MG63 (cell line): ENCODE measurements around the gene TASP1. TPM values are rescaled to one million over a fixed set of nuclear protein-coding genes. Genes with fewer than 3 reads are reported as not detected.
A peak's percentile ranks its signal among the peaks of the same experiment; 100 is the strongest.
"Not testable (repeated sequence)": the region's sequence is repeated elsewhere in the genome, so short reads cannot be mapped to it uniquely, and the experiment has no call there.

Source experiments
- DNase-seq: peaks from one replicate; pipeline ENCODE4 v3.0.0-alpha.2; 2020
- H3K27me3 ChIP-seq: fragments of 250-450 bp; sonication (Bioruptor Pico); 2 replicates; pipeline ENCODE4 v1.5.1; 2020; ENCODE audit warnings: mild to moderate bottlenecking, moderate library complexity
- H3K36me3 ChIP-seq: fragments of 250-450 bp; sonication (Bioruptor Pico); 2 replicates; pipeline ENCODE4 v1.5.1; 2020; ENCODE audit warnings: mild to moderate bottlenecking, moderate library complexity
- H3K4me3 ChIP-seq: fragments of 250-450 bp; sonication (Bioruptor Pico); 2 replicates; pipeline ENCODE4 v1.5.1; 2020; ENCODE audit warnings: mild to moderate bottlenecking, moderate library complexity
- H3K9me3 ChIP-seq: fragments of 250-450 bp; sonication (Bioruptor Pico); 2 replicates; pipeline ENCODE4 v1.5.1; 2020; ENCODE audit warnings: mild to moderate bottlenecking, moderate library complexity
- total RNA-seq: library from RNA; depleted of rRNA; stranded (reverse); fragments of >200 nt; shearing (Covaris generic); gene quantifications from 2 replicates; pipeline ENCODE4 v1.2.3, GENCODE V29; 2014; ENCODE audit warnings: low replicate concordance

The TASP1 gene
- total RNA-seq, 1 experiment from 2014 or later: 8.3 TPM

GRCh38 chr20:13658060-13658459 is 19.3 kb upstream of the TASP1 start:
- DNase-seq, H3K4me3 ChIP-seq, H3K36me3 ChIP-seq, H3K27me3 ChIP-seq, H3K9me3 ChIP-seq: not testable (repeated sequence)

- Histone ChIP-seq H3K27me3 (peaks cover 2% of the 10 kb centered on the region), H3K36me3 (no peaks in the 10 kb centered on the region), H3K4me3 (no peak overlapping the region), H3K9me3 (no peaks in the 10 kb centered on the region; the same call in 1 of the 2 replicates)
- no peak for DNase-seq
Measured at GRCh38 chr20:13656721-13657368, 18.1 kb upstream of the TASP1 start.

GRCh38 chr20:13654463-13655023 is 15.8 kb upstream of the TASP1 start:
- Histone ChIP-seq H3K36me3 (no peaks in the 10 kb centered on the region), H3K27me3 (peaks cover under 1% of the 10 kb centered on the region), H3K9me3 (no peaks in the 10 kb centered on the region; the same call in 1 of the 2 replicates), H3K4me3 (no peak overlapping the region)
- DNase-seq: no peak

DNA sequence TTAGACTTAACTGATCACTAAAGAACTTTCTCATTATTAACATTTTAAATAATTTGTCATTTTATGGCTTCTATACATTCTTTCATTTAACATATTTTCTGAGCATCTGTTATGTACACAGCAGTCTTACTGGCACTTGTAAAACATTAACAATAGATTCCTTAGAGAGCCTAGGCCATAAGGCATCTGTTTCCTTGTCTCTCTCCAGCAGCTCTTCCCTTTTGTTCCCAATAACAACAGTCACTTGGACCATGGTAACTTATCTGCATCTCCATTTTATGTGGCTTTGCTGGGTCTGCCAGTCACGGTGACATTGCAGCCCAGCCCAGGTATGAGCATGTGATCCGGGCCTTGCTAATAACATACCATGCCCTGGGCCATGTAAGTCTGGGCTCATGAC is 11.7 kb upstream of the TASP1 start:
- H3K27me3 ChIP-seq: no peaks in the 10 kb centered on the region
- no peak for DNase-seq
- H3K36me3 ChIP-seq: no peaks in the 10 kb centered on the region
- H3K4me3 ChIP-seq: no peak overlapping the region
- H3K9me3 ChIP-seq: no peaks in the 10 kb centered on the region

DNA sequence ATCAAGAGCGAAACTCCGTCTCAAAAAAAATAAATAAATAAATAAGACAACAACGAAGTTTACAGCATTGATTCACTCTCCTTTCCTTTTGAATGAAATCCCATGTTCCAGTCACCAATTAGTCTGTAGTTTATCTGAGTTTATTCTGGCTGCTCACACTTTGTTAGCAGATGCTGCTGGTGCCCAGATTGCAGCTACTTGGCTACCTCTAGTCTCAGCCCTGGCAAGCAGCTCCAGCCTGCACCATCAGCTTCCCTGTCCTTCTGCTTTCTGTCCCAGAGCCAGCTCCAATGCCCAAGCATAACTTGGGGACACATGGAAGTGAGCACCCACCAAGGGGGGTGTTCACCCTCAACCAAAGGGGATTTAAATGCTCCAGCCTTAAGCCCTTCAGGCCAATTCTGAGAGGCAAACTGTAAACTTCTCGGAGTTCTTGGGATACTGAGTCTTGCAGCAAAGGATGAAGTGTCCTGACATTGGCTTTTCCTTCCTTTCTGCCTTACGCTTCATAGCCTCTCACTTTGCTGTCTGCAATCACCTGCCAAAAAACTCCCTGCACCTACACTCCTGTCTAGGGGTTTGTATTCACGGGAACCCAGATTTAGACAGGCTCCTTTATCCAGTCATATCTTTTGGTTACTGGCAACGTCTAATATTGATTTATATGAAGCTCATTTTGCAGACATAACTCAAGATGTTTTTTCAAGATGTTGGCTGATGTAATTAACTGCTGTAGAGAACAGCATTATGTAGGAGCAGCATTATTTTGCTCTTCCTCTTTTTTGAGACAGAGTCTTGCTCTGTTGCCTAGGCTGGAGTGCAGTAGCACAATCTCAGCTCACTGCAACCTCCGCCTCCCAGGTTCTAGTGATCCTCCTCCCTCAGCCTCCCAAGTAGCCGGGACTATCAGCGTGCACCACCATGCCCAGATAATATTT is 9.8 kb upstream of the TASP1 start:
- H3K27me3 ChIP-seq: peaks cover 12% of the 10 kb centered on the region; the same call in 1 of the 2 replicates
- H3K36me3 ChIP-seq: no peaks in the 10 kb centered on the region
- 0 out of 2 replicates have a peak, but pooled peaks cover 5% of the 10 kb centered on the region for H3K9me3 ChIP-seq
- DNase-seq: peak; percentile 70
- no peak overlapping the region for H3K4me3 ChIP-seq

- no peak for DNase-seq
- Histone ChIP-seq H3K9me3 (0 out of 2 replicates have a peak, but pooled peaks cover 5% of the 10 kb centered on the region), H3K36me3 (no peaks in the 10 kb centered on the region), H3K4me3 (no peak overlapping the region), H3K27me3 (peaks cover 16% of the 10 kb centered on the region; the same call in 1 of the 2 replicates)
Measured at GRCh38 chr20:13644010-13644409, 5.3 kb upstream of the TASP1 start.

DNA sequence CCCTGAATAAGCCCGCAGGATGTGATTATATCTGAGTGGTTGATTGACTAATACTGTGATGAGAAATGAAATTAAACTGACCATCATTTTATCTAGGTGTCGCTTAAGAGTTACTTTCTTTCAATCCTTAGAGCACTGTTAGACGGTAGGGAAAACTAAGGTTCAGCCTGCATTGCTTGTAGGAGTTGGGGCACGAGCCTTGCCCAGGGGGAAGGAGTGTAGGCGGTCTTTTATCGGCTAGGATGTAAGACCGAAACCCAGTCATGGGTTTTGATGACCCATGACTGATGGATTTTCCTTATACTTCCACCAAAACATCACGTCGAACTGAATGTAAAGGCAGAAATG is 392 bp upstream of the TASP1 start:
- peaks cover 9% of the 10 kb centered on the region; the same call in 1 of the 2 replicates for H3K27me3 ChIP-seq
- H3K9me3 ChIP-seq: no peaks in the 10 kb centered on the region
- peak overlapping the region; percentile 81 for H3K4me3 ChIP-seq
- H3K36me3 ChIP-seq: no peaks in the 10 kb centered on the region
- no peak for DNase-seq

- no peaks in the 10 kb centered on the region; the same call in 1 of the 2 replicates for H3K27me3 ChIP-seq
- H3K36me3 ChIP-seq: no peaks in the 10 kb centered on the region
- H3K4me3 ChIP-seq: peak overlapping the region; percentile 81
- no peak for DNase-seq
- H3K9me3 ChIP-seq: no peaks in the 10 kb centered on the region
Measured at GRCh38 chr20:13638162-13638495, 603 bp downstream of the TASP1 start.

GRCh38 chr20:13632431-13632830 is 6.3 kb downstream of the TASP1 start:
- Histone ChIP-seq H3K4me3 (no peak overlapping the region), H3K9me3 (no peaks in the 10 kb centered on the region), H3K27me3 (no peaks in the 10 kb centered on the region), H3K36me3 (peaks cover 4% of the 10 kb centered on the region; the same call in 1 of the 2 replicates)
- no peak for DNase-seq

DNA sequence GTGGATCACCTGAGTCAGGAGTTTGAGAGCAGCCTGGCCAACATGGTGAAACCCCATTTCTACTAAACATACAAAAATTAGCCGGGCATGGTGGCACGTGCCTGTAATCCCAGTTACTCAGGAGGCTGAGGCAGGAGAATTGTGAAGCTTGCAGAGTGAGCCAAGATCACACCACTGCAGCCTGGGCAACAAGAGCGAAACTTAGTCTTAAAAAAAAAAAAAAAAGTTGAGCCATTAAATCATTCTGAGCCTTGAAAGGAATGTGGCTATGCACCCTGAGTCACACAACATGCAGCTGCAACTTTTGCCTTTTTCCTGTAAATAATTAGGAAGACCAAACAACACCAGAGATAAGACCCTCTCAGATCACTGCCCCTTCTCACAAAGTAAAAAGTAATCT is 11.2 kb downstream of the TASP1 start:
- H3K27me3 ChIP-seq, H3K4me3 ChIP-seq, H3K9me3 ChIP-seq, H3K36me3 ChIP-seq: not testable (repeated sequence)
- DNase-seq: peak; percentile 45

- H3K27me3 ChIP-seq: no peaks in the 10 kb centered on the region
- peaks cover 14% of the 10 kb centered on the region for H3K36me3 ChIP-seq
- DNase-seq: no peak
- H3K4me3 ChIP-seq: no peak overlapping the region
- no peaks in the 10 kb centered on the region for H3K9me3 ChIP-seq
Measured at GRCh38 chr20:13626724-13627123, 12.0 kb downstream of the TASP1 start.

GRCh38 chr20:13625304-13625979 is 13.3 kb downstream of the TASP1 start:
- DNase-seq: no peak
- H3K4me3 ChIP-seq: no peak overlapping the region

GRCh38 chr20:13619415-13619814 is 19.3 kb downstream of the TASP1 start:
- DNase-seq, H3K4me3 ChIP-seq, H3K27me3 ChIP-seq, H3K36me3 ChIP-seq, H3K9me3 ChIP-seq: not testable (repeated sequence)

More at GRCh38 chr20:13625304-13625979, 13.3 kb downstream of the TASP1 start:
- Histone ChIP-seq H3K36me3 (peaks cover 14% of the 10 kb centered on the region), H3K9me3 (no peaks in the 10 kb centered on the region), H3K27me3 (no peaks in the 10 kb centered on the region)

GRCh38 chr20:13618456-13618855 is 20.3 kb downstream of the TASP1 start:
- not testable (repeated sequence) for H3K36me3 ChIP-seq, H3K27me3 ChIP-seq, DNase-seq, H3K4me3 ChIP-seq, H3K9me3 ChIP-seq

GRCh38 chr20:13617585-13617984 is 21.1 kb downstream of the TASP1 start:
- not testable (repeated sequence) for H3K4me3 ChIP-seq, H3K9me3 ChIP-seq, H3K36me3 ChIP-seq, H3K27me3 ChIP-seq, DNase-seq

DNA sequence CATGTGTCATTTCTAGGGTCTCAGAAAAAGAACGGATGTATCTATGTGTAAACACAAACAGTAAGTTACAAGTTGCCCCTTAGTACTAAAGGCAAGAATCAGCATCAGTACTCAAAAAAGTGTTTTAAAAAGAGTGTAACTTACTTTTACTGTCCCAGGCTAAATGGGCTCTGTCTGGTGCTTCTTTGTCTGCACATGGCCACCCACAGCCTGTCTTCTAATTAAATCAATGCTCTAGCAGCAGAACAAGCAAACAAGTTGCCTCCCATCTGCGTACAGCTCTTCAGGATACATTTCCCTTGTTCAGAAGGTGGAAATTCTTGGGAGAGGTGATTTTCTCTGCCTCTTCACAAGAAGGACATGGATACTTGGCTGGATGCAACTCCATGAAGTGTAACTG is 22.0 kb downstream of the TASP1 start:
- not testable (repeated sequence) for H3K27me3 ChIP-seq, H3K4me3 ChIP-seq, H3K9me3 ChIP-seq, H3K36me3 ChIP-seq, DNase-seq

DNA sequence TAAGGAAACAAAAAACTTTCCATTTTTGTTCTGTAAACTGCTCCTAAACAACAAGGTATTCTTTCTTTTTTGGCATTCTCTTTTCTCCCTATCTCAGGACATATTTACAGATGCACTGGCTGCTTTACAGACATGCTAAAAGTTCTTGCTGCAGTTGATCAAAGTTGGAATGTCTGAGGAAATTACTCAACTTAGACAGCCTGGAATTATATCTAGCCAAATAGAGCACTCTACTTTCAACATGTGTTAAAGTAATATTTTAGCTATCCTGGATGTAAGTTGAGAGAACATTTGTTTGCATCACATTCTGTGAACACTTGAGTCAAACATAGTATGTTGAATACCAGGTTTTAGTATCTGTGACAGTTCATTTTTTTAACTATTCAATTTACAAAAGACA is 24.8 kb downstream of the TASP1 start:
- no peak for DNase-seq
- no peak overlapping the region for H3K4me3 ChIP-seq
- H3K36me3 ChIP-seq: peaks cover 4% of the 10 kb centered on the region
- H3K9me3 ChIP-seq: no peaks in the 10 kb centered on the region
- H3K27me3 ChIP-seq: no peaks in the 10 kb centered on the region
